ENCODE results near the gene MPV17L2.

GRCh38 chr19:18165794-18166544 lies 27.0 kb upstream of the MPV17L2 start:
- TF ChIP-seq CTCF (IDR thresholded peaks at IDR 0.05) = no peak
- TF ChIP-seq POLR2A (IDR thresholded peaks at IDR 0.05) = no peak

Data from thyroid gland (tissue), 4 donors.